RKO (cell line): ENCODE data around the gene RERG.
"Not testable (repeated sequence)": the region's sequence is repeated elsewhere in the genome, so short reads cannot be mapped to it uniquely, and the experiment has no call there.

ENCODE experiments used
- DNase-seq: peaks from one replicate; pipeline ENCODE4 v3.0.0-alpha.2; 2016; ENCODE audit warnings: low spot score

The RERG gene

GRCh38 chr12:15220915-15221885, at the start of gene RERG:
TSS of gene RERG (minus strand) at chr12:15221417. CDS start at chr12:15217489, 3,928 bp downstream.
- no peak for DNase-seq

- DNase-seq = no peak
Measured at GRCh38 chr12:15270591-15270990, 49.4 kb upstream of the RERG start.

- peak; percentile 89 for DNase-seq
Measured at GRCh38 chr12:15268927-15269552, 47.8 kb upstream of the RERG start.

GRCh38 chr12:15268309-15268708, 47.1 kb upstream of the RERG start:
- DNase-seq = no peak

- no peak for DNase-seq
Measured at GRCh38 chr12:15265875-15266274, 44.7 kb upstream of the RERG start.

- no peak for DNase-seq
Measured at GRCh38 chr12:15256761-15257160, 35.5 kb upstream of the RERG start.

GRCh38 chr12:15253990-15254389, 32.8 kb upstream of the RERG start:
- DNase-seq = no peak

GRCh38 chr12:15244926-15245325, 23.7 kb upstream of the RERG start:
- no peak for DNase-seq

- DNase-seq = no peak
Measured at GRCh38 chr12:15244341-15244740, 23.1 kb upstream of the RERG start.

- DNase-seq = no peak
Measured at GRCh38 chr12:15243102-15243501, 21.9 kb upstream of the RERG start.

- no peak for DNase-seq
Measured at GRCh38 chr12:15240898-15241297, 19.7 kb upstream of the RERG start.

- DNase-seq = no peak
Measured at GRCh38 chr12:15234508-15234907, 13.3 kb upstream of the RERG start.

GRCh38 chr12:15234011-15234410, 12.8 kb upstream of the RERG start:
- DNase-seq = no peak

- DNase-seq = no peak
Measured at GRCh38 chr12:15232959-15233358, 11.7 kb upstream of the RERG start.

- DNase-seq = no peak
Measured at GRCh38 chr12:15231493-15231892, 10.3 kb upstream of the RERG start.

- no peak for DNase-seq
Measured at GRCh38 chr12:15230751-15231150, 9.5 kb upstream of the RERG start.

GRCh38 chr12:15230137-15230536, 8.9 kb upstream of the RERG start:
- no peak for DNase-seq

- peak; percentile 57 for DNase-seq
Measured at GRCh38 chr12:15227004-15227679, 5.9 kb upstream of the RERG start.

- DNase-seq = not testable (repeated sequence)
Measured at GRCh38 chr12:15225863-15226218, 4.6 kb upstream of the RERG start.

GRCh38 chr12:15225136-15225862, 4.1 kb upstream of the RERG start:
- DNase-seq = no peak

GRCh38 chr12:15222219-15222618, 1.0 kb upstream of the RERG start:
- DNase-seq = no peak

- DNase-seq = no peak
Measured at GRCh38 chr12:15220451-15220850, 766 bp downstream of the RERG start.
